ENCODE data around the gene RBM15. TPM values are rescaled to one million over a fixed set of nuclear protein-coding genes. Genes with fewer than 3 reads are reported as not detected.

The RBM15 gene
- total and polyA plus RNA-seq, 2 of the 4 experiments (the other 2 are of a cell fraction), result 6.3 to 31.7 TPM

GRCh38 chr1:110321846-110322245, 17.3 kb upstream of the RBM15 start:
- Histone ChIP-seq H3K36me3 (ENCODE audit: control insufficient read depth, insufficient read depth, low read length) (no peaks in the 10 kb centered on the region), H3K9ac (ENCODE audit: low read depth, low read length) (no peak overlapping the region), H3K9me3 (ENCODE audit: control insufficient read depth, insufficient read depth, low read length) (peaks cover 4% of the 10 kb centered on the region; the same call in 1 of the 2 replicates), H3K4me2 (ENCODE audit: low read depth, low read length) (no peak overlapping the region), H3K4ac (ENCODE audit: low read depth, low read length) (no peak overlapping the region), H2AFZ (replicated peaks; ENCODE audit: low read length, poor library complexity) (no peak overlapping the region), H3K18ac (ENCODE audit: low read depth, low read length) (no peak overlapping the region), H4K20me1 (ENCODE audit: insufficient read depth, low read length) (no peaks in the 10 kb centered on the region), H2BK120ac (ENCODE audit: low read depth, low read length) (no peak overlapping the region), H3K23ac (ENCODE audit: low read depth, low read length) (no peak overlapping the region), H3K9me1 (ENCODE audit: insufficient read depth, low read length) (no peaks in the 10 kb centered on the region), H3K4me1 (ENCODE audit: control insufficient read depth, insufficient read depth, low read length) (no peaks in the 10 kb centered on the region), H4K91ac (ENCODE audit: insufficient read depth, low read depth, low read length) (no peak overlapping the region), H2BK5ac (ENCODE audit: low read depth, low read length, poor library complexity, severe bottlenecking) (no peak overlapping the region), H2BK15ac (ENCODE audit: low read depth, low read length) (no peak overlapping the region), H2BK20ac (ENCODE audit: low read depth, low read length) (no peak overlapping the region), H3K14ac (replicated peaks; ENCODE audit: low read depth, low read length) (no peak overlapping the region), H3K4me3 (ENCODE audit: insufficient read depth, low read depth, low read length) (no peak overlapping the region), H2AK5ac (ENCODE audit: low read depth, low read length) (no peak overlapping the region), H3K79me1 (ENCODE audit: low read depth in 1 of 2, low read length in 2 of 2) (no peaks in the 10 kb centered on the region), H3K27ac (ENCODE audit: insufficient read depth, low read length) (no peak overlapping the region), H2AK9ac (replicated peaks; ENCODE audit: low read depth, low read length, poor library complexity) (no peak overlapping the region), H3K27me3 (ENCODE audit: control insufficient read depth, insufficient read depth, low read length) (peaks cover 8% of the 10 kb centered on the region), H4K5ac (ENCODE audit: low read depth, low read length) (no peak overlapping the region), H3K56ac (ENCODE audit: extremely low read depth, insufficient read depth, low read length) (no peak overlapping the region), H4K8ac (ENCODE audit: low read depth in 2 of 2, low read length in 2 of 2) (no peak overlapping the region)
- ChIA-PET POLR2A (ENCODE audit: unreplicated experiment) (no interaction called here), CTCF (no interaction called here)
- ATAC-seq (ENCODE audit: low read depth) (no peak), DNase-seq (no peak)
- WGBS, 2 experiments (ENCODE audit: extremely low coverage in 2 of 2, insufficient read length in 1 of 2), result no CpG with 5 or more reads among the region's 4 CpGs
- TF ChIP-seq BHLHE40 (IDR thresholded peaks at IDR 0.05; ENCODE audit: low read depth, low read length), result no peak
- no TSS peak for BruUV-seq (replicated peaks)
- dilution Hi-C loops (cut with HindIII; ENCODE audit: low sequenced_read_pairs, unreplicated experiment), result no loop called here
- in situ Hi-C loops (cut with MboI; ENCODE audit: low sequenced_read_pairs), result no loop called here
- intact Hi-C loops (cut with micrococcal nuclease), result no loop called here

Measured in IMR-90 (cell line).